Neural cell (in vitro differentiated cells): ENCODE measurements around the gene IBTK.

Experiments used
- CTCF ChIP-seq: fragments of 450-650 bp; IDR thresholded peaks from 2 replicates; pipeline ENCODE4 v1.5.1; 2014; ENCODE audit warnings: antibody characterized with exemption, mild to moderate bottlenecking, moderate library complexity; ENCODE audit not compliant: poor library complexity, severe bottlenecking
- EZH2 ChIP-seq: fragments of 200-600, 300-800 bp; shearing (Covaris generic), sonication (generic); IDR thresholded peaks from 2 replicates; pipeline ENCODE4 v1.6.1; 2014; ENCODE audit warnings: antibody characterized with exemption, low read length, borderline replicate concordance, mild to moderate bottlenecking; ENCODE audit not compliant: insufficient read depth, poor library complexity, severe bottlenecking
- MXI1 ChIP-seq: fragments of 450-650 bp; conservative IDR thresholded peaks from 2 replicates; pipeline ENCODE4 v1.6.1; 2014; ENCODE audit warnings: antibody characterized with exemption, mild to moderate bottlenecking; ENCODE audit not compliant: poor library complexity, severe bottlenecking
- POLR2AphosphoS5 ChIP-seq: IDR thresholded peaks from 2 replicates; pipeline ENCODE4 v1.6.1; 2012
- SMC3 ChIP-seq: fragments of 450-650 bp; conservative IDR thresholded peaks from 2 replicates; pipeline ENCODE4 v1.6.1; 2014; ENCODE audit warnings: antibody characterized with exemption, mild to moderate bottlenecking, moderate library complexity; ENCODE audit not compliant: poor library complexity

GRCh38 chr6:82248273-82248735 is 760 bp upstream of the IBTK start:
- TF ChIP-seq EZH2 (no peak), CTCF (no peak), SMC3 (no peak), MXI1 (no peak), POLR2AphosphoS5 (no peak)
